Activated naive CD4-positive, alpha-beta T cell (primary cell): ENCODE data around the gene ABCC3.
"Not testable (repeated sequence)": the region's sequence is repeated elsewhere in the genome, so short reads cannot be mapped to it uniquely, and the experiment has no call there.

Experiments used
- DNase-seq, 4 experiments: peaks; one replicate each; lab custom pipeline; 2025; lab: John Stamatoyannopoulos, UW

ABCC3 gene

GRCh38 chr17:50707289-50708049 lies 72.8 kb downstream of the ABCC3 start, which contains the start of gene ANKRD40:
Gene ANKRD40 (minus strand): TSS chr17:50707914. CDS start chr17:50707654, 260 bp downstream.
- DNase-seq, result peak; percentile 74 to 85 (median 78)

DNA sequence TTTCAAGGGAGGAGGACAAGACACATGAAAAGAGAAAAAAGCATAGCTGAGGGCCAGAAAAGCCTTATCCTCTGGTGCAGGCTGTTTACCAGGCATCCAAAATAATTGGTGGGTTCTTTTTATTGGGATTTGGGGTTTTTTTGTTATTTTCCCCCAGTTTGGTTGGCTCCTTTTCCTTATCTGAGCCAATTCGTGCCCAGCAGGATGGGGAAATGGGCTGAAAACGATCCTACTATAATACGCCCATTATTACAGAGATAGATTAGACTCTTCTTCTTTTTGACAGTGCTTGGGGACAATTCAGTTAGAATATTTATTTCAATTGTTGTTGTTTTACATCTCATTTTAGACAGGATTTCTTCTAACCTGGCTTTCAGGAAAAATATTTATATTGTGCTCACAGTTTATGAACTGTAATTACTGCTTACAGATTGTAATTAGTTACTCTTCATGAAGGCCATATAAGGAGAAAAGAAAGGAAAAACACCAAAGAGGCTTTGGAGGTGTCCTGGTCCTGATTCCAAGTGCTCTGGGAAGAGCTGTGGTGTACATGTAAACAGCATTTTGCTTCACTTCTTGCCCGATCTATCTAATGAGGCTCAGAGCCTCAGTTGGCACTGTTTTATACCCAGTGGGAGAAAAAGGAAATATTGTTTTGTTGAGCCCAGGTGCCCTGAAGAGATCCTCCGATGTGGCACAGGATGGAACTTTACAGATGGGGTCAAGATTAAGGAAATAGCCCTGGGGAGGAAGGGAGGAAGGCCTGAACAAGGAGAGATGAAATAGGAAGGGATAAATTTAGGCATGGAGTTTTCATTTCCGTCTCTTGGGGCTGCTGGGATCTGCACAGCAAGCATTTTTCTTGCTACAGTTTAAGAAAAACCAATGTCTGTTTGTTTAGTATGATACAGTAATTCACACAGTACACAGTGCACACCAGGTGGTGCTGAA lies 73.6 kb downstream of the ABCC3 start:
- no peak for DNase-seq

DNA sequence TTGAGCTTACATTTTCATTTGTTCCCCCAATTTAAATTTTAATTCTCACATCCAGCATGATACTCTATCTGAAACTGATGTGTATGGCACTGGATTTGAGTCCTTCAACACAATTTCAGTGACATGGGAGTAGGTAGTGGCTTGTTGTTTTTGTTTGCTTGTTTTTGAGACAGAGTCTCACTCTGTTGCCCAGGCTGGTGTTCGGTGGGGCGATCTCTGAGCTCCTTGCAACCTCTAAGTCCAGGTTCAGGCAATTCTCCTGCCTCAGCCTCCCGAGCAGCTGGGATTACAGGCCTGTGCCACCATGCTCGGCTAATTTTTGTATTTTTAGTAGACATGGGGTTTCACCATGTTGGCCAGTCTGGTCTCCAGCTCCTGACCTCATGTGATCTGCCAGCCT lies 74.4 kb downstream of the ABCC3 start:
- not testable (repeated sequence) for DNase-seq

DNA sequence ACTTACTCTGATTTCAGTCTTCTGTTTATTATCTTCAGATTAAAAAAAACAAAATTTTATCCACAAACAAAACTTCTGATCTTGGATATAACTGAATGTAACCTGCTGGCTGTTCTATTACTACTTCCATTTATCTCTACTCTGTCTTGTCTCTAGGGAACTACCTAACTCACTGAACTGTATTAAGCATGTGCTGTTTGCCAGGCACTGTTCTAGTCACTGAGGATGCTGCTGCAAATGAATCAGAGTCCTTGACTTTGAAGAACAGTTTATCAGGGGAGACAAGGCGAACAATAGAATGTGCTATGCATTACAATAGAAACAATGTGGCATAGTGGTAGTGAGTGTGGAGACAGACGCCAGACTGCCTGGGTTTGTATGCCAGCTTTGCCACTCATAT lies 75.3 kb downstream of the ABCC3 start:
- DNase-seq, result no peak

DNA sequence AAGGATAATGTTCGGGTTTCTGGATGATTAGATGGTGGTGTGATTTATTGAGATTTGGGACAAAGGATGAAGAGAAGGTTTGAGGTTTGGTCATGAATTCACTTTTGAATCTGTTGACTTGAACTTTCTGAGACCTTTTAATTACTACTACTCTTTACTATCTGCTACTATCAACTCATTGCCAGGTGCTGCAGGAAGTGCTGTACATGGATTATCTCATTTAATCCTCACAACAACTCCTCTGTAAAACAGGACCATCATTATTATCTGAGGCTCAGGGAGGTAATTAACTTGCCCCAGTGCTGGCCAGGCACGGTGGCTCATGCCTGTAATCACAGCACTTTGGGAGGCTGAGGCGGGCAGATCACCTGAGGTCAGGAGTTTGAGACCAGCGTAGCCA lies 76.0 kb downstream of the ABCC3 start:
- no peak for DNase-seq

DNA sequence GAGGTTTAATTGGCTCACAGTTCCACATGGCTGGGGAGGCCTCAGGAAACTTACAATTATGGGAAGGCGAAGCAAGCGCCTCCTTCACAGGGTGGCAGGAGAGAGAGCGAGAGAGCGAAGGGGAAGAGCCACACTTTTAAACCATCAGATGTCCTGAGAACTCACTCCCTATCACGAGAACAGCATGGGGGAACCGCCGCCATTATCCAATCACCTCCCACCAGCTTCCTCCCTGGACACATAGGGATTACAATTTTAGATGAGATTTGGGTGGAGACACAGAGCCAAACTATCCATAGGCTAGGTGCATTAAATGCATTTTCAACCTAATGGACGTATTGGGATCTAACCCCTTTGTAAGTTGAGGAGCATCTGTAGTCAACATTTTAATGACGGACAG lies 78.0 kb downstream of the ABCC3 start:
- no peak for DNase-seq

GRCh38 chr17:50715471-50715870 lies 80.8 kb downstream of the ABCC3 start:
- no peak for DNase-seq

- peak; percentile 81 to 91 (median 84) for DNase-seq
These were observed 84.7 kb downstream of the ABCC3 start, which contains the start of gene LUC7L3 for GRCh38 chr17:50719144-50719923. Gene LUC7L3 (plus strand): TSS chr17:50719603. CDS start chr17:50719733, 130 bp downstream.

DNA sequence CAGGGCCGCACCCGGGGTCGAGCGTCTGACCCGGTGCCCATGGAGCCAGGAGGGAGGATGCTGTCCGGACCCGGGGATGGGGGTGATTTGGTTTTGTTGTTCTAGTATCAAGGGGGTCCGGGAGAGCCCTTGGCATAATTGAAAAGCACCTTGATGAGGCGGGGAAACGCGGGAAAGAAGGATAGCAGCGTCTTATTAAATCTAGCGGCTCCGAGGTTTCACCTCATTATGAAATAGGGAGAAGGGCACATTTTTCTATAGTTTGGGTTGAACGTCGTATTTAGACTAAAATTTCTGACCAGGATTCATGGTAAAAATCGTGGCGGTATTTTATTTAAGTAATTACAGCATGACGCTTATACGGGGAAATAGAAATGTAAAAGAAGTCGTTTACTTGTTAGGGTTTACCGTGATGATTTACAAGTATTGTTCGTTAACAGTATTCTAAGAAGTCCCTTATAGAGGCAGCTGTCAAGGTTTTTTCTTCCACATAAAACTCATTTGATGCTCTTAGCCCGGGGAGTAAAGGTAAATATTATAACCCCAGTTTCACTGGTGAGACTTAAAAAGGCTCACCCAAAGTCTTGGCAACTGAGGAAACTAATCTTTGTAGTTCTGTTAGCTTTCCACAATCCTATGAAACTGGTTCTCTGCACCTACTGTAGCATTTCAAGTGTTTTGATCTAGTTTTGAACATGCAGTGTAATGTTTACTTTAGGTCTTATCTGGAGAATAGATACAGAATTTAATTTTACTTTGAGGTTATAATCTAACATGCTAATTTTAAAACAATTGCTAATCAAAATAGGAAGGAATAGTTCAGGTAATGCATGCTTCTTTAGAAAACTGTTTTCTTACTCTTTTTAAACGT lies 85.5 kb downstream of the ABCC3 start:
- DNase-seq, result no peak

GRCh38 chr17:50721194-50722010 lies 86.7 kb downstream of the ABCC3 start:
- DNase-seq, result no peak

GRCh38 chr17:50722746-50723145 lies 88.1 kb downstream of the ABCC3 start:
- no peak for DNase-seq

DNA sequence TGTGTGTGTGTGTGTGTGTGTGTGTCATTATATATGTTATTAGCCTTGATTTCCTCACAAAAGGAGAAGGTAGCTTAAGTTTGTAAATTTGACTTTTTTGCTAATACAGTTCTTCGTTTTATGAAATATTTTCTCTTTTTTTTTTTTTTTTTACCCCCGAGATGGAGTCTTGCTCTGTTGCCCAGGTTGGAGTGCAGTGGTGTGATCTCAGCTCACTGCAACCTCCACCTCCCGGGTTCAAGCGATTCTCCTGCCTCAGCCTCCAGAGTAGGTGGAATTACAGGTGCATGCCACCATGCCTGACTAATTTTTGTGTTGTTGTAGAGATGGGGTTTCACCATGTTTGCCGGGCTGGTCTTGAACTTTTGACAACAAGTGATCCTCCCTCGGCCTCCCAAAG lies 89.9 kb downstream of the ABCC3 start:
- DNase-seq, result not testable (repeated sequence)

DNA sequence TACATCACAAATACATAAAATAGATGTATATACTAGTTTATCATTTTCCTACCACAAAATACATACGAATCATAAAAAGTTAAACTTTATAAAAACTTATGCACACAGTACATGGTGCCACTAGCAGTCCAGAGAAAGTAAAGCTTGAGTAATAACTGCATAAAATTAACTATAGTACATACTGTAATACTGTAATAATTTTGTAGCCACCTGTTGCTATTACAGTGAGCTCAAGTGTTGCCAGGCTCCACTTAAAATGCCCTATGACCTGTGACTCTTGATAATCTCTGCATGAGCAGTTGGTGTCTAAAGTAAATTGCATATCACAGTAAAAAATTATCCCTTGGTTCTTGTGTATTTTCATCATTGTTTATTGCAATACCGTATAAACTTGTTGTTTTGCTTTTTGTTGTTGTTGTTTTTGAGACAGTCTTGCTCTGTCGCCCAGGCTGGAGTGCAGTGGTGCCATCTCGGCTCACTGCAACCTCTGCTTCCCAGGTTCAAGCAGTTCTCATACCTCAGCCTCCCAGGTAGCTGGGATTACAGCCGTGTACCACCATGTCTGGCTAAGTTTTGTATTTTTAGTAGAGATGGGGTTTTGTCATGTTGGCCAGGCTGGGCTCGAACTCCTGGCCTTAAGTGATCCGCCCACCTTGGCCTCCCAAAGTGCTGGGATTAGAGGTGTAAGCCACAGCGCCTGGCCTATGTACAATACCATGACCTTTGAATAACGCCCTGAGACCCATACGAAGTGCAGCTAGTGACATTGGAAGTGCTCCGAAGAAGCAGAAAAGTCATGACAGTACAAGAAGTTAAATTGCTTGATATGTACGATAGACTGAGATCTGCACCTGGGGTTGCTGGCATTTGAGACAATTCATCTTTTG lies 91.3 kb downstream of the ABCC3 start:
- no peak for DNase-seq

DNA sequence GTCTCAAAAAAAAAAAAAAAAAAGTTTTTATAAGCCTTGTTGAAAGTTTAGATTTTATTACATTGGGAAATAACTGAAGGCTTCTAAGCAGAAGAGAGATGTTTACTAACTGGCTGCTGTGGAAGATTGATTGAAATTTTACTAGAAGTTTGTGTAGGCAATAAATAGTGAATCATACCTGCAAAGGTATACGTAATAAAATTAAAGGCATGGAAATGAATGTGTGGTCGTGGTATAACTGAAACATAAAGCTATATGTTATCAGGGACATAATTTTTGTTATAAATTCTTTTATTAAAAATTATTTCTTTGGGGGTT lies 93.4 kb downstream of the ABCC3 start:
- DNase-seq, result no peak

DNA sequence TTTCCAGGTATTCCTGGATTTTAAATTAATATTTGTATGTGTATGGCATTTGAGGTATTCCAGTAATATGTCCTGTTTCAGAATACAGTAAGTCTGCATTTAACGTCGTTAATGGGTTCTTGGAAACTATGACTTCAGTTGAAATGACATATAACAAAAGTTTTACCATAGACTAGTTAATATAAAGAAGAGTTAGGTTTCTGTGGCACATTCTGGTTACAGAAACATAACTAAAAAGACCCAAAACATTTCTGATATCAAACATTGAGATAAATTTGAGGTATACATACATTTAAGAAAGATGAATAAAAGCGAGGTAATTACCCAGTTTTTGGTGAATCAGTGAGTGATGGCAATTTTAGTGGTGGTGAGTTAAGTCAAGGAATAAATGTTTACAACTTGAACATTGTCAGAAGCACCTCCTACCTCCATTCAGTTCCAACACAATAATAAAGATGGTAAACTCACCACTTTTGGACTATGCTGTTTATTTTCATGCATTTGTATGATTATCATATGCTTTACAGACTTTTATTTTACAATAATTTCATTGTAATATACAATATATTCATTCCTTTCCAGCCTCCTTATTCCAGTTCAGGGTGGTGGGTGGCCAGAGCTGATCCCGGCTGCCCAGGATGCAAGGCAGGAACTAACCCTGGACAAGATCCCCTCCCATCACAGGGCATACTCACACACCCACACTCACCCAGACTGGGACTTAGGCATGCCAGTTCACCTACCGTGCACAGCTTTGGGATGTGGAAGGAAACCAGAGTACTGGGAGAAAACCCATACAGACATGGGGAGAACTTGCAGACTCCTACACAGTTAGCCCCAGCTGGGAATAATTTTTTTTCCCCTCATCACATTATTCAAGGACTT lies 94.4 kb downstream of the ABCC3 start:
- no peak for DNase-seq

DNA sequence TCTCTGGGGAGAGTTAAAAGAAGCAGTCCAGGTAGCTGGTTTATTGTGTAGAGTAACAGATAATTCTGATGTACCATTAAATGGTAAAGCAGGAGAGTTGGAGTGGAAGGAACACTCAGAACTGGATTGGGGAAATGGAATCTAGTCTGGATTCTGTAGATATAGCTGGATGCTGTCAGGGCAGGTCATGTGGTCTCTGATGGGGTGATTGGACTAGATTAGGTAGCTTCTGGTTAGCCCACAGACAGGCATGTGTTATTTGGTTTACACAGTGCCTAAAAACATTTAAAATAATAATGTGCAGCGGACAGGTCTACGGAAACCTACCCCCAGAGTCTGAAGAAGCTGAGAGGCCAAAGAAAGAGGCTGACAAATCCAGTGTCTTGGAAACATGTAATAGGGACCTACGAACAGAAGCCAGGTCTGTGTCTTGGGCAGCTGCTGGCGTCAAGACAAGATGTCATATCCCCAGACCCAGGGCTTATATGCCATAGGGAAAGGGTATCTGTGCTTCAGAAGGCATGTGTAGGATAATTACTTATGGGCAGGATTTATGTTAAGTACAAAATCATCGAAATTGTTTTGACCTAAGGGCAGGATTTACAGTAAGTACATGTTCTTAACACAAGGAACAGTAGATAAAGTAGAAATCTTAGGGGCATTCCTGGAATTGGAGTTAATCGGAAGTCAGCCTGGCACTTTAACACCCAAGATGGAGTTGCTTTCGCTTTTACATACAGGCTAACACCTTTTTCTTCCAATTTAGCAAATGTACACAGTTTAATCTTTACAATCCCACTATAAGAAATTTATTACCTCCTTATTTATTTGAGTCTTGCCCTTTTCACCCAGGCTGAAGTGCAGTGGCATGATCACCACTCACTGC lies 97.1 kb downstream of the ABCC3 start:
- no peak for DNase-seq

- DNase-seq, result no peak
These were observed 100.6 kb downstream of the ABCC3 start for GRCh38 chr17:50735287-50735686.
